Tibial nerve (tissue), 4 donors: Measurements from ENCODE around the gene C2orf72. TPM values are rescaled to one million over a fixed set of nuclear protein-coding genes. Genes with fewer than 3 reads are reported as not detected.
A peak's percentile ranks its signal among the peaks of the same experiment; 100 is the strongest.

Experiments
- DNase-seq, 2 donors: peaks; one replicate each; pipeline ENCODE4 v3.0.0-alpha.2; 2019; ENCODE audit warnings: low spot score in 2 of 2
- H3K27ac ChIP-seq, 4 donors: fragments of 200-600 bp; sonication (generic) in 3 of 4; one replicate each; pipeline ENCODE4 v1.5.1; 2017 to 2019; ENCODE audit warnings: mild to moderate bottlenecking in 1 of 4
- H3K27me3 ChIP-seq, 2 donors: fragments of 200-600 bp; sonication (generic) in 1 of 2; one replicate each; pipeline versions ENCODE4 v1.5.1 to v1.6.0; 2017 to 2019
- H3K36me3 ChIP-seq, 3 donors: fragments of 200-600 bp; sonication (generic); one replicate each; pipeline ENCODE4 v1.5.1; 2018 to 2019
- H3K4me1 ChIP-seq, 4 donors: fragments of 200-600 bp; sonication (generic) in 3 of 4; one replicate each; pipeline ENCODE4 v1.5.1; 2017 to 2019
- H3K4me3 ChIP-seq, 4 donors: fragments of 200-600 bp; sonication (generic) in 3 of 4; one replicate each; pipeline ENCODE4 v1.5.1; 2017 to 2019; ENCODE audit warnings: mild to moderate bottlenecking in 1 of 4, moderate library complexity in 1 of 4
- H3K9me3 ChIP-seq, 4 donors: fragments of 200-600 bp; sonication (generic) in 3 of 4; one replicate each; pipeline ENCODE4 v1.5.1; 2017 to 2019
- EP300 ChIP-seq, 2 donors: sonication (generic); formaldehyde crosslinking; IDR thresholded peaks; one replicate each; pipeline ENCODE4 v1.6.1; 2017; ENCODE audit warnings: antibody characterized with exemption in 2 of 2, mild to moderate bottlenecking in 1 of 2
- POLR2A ChIP-seq, 2 donors: fragments of 450-650 bp; IDR thresholded peaks; one replicate each; pipeline ENCODE4 v1.6.1; 2017; ENCODE audit warnings: antibody characterized with exemption in 2 of 2, mild to moderate bottlenecking in 2 of 2, moderate library complexity in 2 of 2
- WGBS, 2 donors: methylation state at CpG; one replicate each; pipeline ENCODE4 v1.1.5; 2018; 5-methylcytosine and 5-hydroxymethylcytosine counted together
- total RNA-seq, 4 donors: library from RNA; depleted of rRNA; stranded (reverse); fragments of >200 nt; gene quantifications; one replicate each; pipeline ENCODE4 v1.1.0, GENCODE V29; 2016
- TF ChIP-seq, protein P1 (sequence below), 5 experiments: fragments of 200-600 bp in 3 of 5; fragments of 450-650 bp in 2 of 5; sonication (generic) in 3 of 5; IDR thresholded peaks; one replicate each; pipeline ENCODE4 v1.5.1; 2016 to 2019; ENCODE audit warnings: antibody characterized with exemption in 5 of 5, mild to moderate bottlenecking in 3 of 5, moderate library complexity in 2 of 5

Gene C2orf72
- total RNA-seq, 4 donors from 2014 or later = 0.20 to 2.6 (median 0.42) TPM; not detected in 1

- H3K4me1 ChIP-seq = peaks cover 0 to 27% (median 12%) of the 10 kb centered on the region in 4 donors
- DNase-seq = peak; percentile 55 to 66
- H3K27ac ChIP-seq = peak overlapping the region in 3 of 4 donors; percentile 10 to 64 (median 35)
- WGBS, 2 donors = 7 to 11% methylated on average over 34 to 59 of the region's 62 CpGs
- no peaks in the 10 kb centered on the region for H3K9me3 ChIP-seq
- no peaks in the 10 kb centered on the region for H3K27me3 ChIP-seq
- H3K36me3 ChIP-seq = no peaks in the 10 kb centered on the region
- H3K4me3 ChIP-seq = peak overlapping the region; percentile 42 to 75 (median 70)
- TF ChIP-seq, protein P1, sequence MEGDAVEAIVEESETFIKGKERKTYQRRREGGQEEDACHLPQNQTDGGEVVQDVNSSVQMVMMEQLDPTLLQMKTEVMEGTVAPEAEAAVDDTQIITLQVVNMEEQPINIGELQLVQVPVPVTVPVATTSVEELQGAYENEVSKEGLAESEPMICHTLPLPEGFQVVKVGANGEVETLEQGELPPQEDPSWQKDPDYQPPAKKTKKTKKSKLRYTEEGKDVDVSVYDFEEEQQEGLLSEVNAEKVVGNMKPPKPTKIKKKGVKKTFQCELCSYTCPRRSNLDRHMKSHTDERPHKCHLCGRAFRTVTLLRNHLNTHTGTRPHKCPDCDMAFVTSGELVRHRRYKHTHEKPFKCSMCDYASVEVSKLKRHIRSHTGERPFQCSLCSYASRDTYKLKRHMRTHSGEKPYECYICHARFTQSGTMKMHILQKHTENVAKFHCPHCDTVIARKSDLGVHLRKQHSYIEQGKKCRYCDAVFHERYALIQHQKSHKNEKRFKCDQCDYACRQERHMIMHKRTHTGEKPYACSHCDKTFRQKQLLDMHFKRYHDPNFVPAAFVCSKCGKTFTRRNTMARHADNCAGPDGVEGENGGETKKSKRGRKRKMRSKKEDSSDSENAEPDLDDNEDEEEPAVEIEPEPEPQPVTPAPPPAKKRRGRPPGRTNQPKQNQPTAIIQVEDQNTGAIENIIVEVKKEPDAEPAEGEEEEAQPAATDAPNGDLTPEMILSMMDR (IDR thresholded peaks at IDR 0.05) = peak; percentile 80 to 96 (median 92)
- TF ChIP-seq EP300 (IDR thresholded peaks at IDR 0.05) (peak in 1 of 2 donors; percentile 44), POLR2A (IDR thresholded peaks at IDR 0.05) (no peak)
These were observed 15.4 kb downstream of the C2orf72 start for GRCh38 chr2:231052494-231053451.

GRCh38 chr2:231053846-231054245 lies 16.5 kb downstream of the C2orf72 start:
- Histone ChIP-seq H3K36me3 (no peaks in the 10 kb centered on the region), H3K27ac (no peak overlapping the region), H3K9me3 (no peaks in the 10 kb centered on the region), H3K4me1 (peaks cover 0 to 28% (median 19%) of the 10 kb centered on the region in 4 donors), H3K4me3 (no peak overlapping the region), H3K27me3 (no peaks in the 10 kb centered on the region)
- DNase-seq = no peak
- TF ChIP-seq EP300 (IDR thresholded peaks at IDR 0.05) (no peak), POLR2A (IDR thresholded peaks at IDR 0.05) (no peak)
- TF ChIP-seq, protein P1 (IDR thresholded peaks at IDR 0.05) = no peak
- 76 to 79% methylated on average over 6 of the region's 6 CpGs for WGBS, 2 donors

DNA sequence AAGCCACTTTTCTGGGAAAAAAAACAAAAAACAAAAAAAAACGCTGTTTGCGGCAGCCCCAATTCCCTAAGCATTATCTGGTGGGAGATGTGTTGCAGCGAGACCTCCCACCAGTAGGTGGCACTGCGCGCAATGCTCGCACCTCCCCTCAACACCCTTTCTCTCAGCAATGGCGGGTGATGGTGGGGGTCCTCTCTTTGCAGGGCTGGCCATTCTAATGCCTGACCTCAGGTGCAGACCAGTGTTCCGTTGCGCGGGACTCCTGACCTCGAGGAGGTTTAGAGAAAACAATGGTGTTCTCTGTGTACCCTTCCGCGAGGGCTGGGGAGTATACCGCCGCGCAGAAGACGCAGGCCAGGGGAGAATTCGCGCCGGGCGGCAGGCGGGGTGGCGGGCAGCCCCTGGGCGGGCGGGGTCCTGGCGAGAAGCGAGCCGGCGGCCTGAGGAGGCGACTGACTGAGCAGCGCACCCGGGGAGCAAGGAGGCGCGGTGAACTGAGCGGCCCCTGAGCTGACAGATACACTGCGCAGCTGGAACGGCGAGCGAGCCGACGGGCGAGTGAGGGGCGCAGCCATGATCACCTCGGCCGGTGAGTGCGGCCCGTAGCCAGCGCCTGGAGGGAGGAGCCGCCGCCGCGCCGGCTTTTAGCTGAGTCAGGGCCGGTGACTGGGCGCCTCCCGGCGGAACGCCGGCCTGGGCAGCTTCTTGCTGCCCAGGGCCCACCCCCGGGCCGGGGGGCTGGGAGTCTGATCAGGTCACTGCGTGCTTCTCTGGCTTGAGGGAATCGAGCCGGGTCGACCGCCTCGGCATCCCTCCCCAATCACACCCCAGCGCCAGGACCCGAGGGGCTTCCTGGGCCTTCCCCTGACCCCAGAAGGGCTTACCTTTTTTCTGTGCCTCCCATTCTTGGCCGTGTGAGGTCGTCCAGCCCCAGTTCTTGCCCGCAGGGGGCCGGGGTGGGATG lies 19.4 kb downstream of the C2orf72 start, which contains the start of gene PSMD1:
PSMD1 (plus strand) TSS at position 415 of the 964 bp plus-strand sequence; CDS start at position 574, 159 bp downstream.
- Histone ChIP-seq H3K9me3 (no peaks in the 10 kb centered on the region), H3K4me3 (peak within 1 kb of the TSS; percentile 65 to 99 (median 86)), H3K27ac (peak within 1 kb of the TSS; percentile 86 to 97 (median 92)), H3K4me1 (peaks cover 0 to 47% (median 24%) of the 10 kb centered on the region in 4 donors), H3K36me3 (peaks cover 0 to 7% (median 0%) of the 10 kb centered on the region in 3 donors), H3K27me3 (no peaks in the 10 kb centered on the region)
- DNase-seq = peak; percentile 81 to 93
- WGBS, 2 donors = 0% methylated on average over 30 to 62 of the region's 73 CpGs
- TF ChIP-seq, protein P1 (IDR thresholded peaks at IDR 0.05) = peak; percentile 90 to 98 (median 96)
- TF ChIP-seq EP300 (IDR thresholded peaks at IDR 0.05) = peak; percentile 42 to 85
- TF ChIP-seq POLR2A (IDR thresholded peaks at IDR 0.05) = peak in 1 of 2 donors; percentile 24

DNA sequence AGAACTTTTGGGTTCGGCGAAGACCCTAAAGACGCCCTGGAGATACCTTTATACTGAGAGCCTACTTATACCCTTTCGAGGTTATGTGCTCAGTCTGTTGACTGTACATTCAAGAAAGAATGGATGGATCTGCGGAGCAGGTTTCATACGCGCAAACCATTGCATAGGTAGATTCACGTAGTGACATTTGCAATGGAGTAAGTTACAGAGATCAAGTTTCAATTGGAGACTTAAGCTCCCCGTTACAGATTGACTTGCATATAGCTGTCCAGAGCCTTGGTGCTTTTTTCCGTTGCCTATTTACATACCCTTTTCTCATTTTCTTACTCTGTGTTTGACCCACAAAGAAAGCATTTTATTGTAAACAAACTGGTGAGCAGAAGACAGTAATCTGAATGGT lies 20.3 kb downstream of the C2orf72 start:
- WGBS, 2 donors = 4 to 5% methylated on average over 10 of the region's 10 CpGs
- Histone ChIP-seq H3K36me3 (peaks cover 0 to 15% (median 0%) of the 10 kb centered on the region in 3 donors), H3K4me1 (peaks cover 0 to 41% (median 21%) of the 10 kb centered on the region in 4 donors), H3K9me3 (no peaks in the 10 kb centered on the region), H3K27ac (peak overlapping the region in 2 of 4 donors; percentile 91 to 94), H3K27me3 (no peaks in the 10 kb centered on the region), H3K4me3 (peak overlapping the region; percentile 65 to 99 (median 86))
- TF ChIP-seq EP300 (IDR thresholded peaks at IDR 0.05) (no peak), POLR2A (IDR thresholded peaks at IDR 0.05) (no peak)
- TF ChIP-seq, protein P1 (IDR thresholded peaks at IDR 0.05) = no peak
- no peak for DNase-seq
